HG03108 (cell line): ENCODE data around the gene LLGL2.

ENCODE experiments used
- ATAC-seq: cut with Tn5 transposase; IDR thresholded peaks from one replicate; pipeline ENCODE4 v1.9.1; 2021; ENCODE audit warnings: moderate library complexity; ENCODE audit not compliant: unreplicated experiment

Gene LLGL2

DNA sequence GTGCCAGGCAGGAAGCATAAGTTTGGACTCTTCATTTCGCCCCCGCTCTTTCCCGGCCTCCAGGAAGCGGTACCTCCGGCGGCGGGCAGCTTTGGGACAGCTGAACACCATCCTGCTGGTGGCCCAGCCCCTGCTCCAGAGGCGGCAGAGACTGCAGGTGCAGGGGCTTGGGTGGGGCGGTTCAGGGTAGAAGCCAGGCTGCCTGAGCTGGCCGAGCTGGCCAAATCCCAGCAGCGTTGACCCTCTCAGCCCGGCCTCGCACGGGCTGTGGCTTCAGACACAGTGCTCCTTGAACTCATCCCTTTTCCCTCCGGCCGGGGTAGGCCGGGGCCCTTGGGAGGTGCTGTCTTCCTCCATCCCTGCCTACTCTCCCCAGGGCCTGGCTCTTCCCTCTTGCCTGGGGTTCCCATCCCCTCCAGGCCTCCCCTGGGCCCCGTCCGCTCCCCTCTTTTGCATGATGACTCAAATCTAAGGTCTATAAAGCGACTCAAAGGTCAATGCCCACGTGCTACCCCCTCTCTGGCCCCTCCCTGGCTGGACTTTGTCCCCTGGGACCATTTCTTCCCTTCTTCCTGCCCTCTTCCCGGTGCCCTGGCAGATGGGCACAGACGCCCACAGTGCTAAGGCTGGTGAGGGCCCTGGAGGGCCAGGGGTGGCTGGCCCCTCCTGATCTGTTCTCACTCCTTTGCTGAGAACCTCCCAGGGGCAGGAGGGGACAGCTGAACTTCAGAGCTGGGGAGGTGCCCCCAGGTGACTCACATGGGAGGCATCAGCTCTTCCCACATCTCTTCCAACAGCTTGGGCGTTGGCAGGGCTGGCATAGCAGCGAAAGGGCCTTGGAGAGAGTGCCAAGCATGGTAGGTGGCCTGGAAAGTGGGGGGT is 84.8 kb downstream of the LLGL2 start:
- no peak for ATAC-seq

DNA sequence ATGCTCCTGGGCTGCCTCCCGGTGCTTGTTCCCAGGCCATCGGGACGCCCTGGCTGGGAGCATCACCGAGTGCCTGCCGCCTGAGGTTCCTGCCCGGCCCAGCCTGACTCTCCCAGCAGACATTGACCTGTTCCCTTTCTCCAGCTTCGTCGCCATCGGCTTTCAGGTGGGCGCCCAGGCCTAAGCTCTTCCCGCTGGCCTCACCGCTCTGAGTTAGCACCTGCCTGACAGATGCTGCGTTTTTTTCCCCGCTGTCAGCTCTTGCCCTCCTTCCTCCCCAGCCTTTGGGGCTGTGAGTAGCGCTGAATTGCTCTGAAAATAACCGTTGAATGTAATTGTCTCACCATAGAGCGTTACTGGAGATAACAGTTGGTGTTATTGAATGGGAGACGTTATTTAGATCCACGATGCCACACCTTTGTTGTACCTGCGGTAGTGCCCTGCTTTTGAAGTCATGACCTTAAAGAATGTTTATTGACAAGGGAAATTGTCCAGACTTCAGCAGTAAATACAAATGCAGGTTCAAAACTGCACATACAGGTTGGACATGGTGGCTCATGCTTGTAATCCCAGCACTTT is 86.4 kb downstream of the LLGL2 start:
- no peak for ATAC-seq

DNA sequence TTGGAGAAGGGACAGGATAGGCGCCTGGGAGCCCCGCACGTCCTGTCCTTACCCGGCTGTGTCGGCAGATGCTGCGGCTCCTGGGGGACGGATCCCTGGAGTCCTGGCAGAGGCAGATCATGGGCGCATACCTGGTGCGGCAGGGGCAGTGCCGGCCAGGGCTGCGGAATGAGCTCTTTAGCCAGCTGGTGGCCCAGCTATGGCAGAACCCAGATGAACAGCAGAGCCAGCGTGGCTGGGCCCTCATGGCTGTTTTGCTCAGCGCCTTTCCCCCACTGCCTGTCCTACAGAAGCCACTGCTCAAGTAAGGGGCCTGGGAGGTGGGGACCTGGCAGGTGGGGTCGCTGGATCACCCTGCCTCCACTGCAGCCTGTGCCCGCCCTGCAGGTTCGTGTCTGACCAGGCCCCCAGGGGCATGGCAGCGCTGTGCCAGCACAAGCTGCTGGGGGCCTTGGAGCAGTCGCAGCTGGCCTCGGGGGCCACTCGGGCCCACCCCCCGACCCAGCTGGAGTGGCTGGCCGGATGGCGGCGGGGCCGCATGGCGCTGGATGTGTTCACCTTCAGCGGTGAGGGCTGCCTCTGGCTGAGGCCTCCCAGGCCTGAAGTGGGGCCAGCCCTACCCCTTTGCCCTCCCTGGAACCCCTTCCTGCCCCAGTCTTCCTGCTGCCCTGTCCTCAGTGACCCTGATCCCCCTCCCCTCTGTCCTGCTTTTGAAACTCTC is 87.6 kb downstream of the LLGL2 start:
- no peak for ATAC-seq

DNA sequence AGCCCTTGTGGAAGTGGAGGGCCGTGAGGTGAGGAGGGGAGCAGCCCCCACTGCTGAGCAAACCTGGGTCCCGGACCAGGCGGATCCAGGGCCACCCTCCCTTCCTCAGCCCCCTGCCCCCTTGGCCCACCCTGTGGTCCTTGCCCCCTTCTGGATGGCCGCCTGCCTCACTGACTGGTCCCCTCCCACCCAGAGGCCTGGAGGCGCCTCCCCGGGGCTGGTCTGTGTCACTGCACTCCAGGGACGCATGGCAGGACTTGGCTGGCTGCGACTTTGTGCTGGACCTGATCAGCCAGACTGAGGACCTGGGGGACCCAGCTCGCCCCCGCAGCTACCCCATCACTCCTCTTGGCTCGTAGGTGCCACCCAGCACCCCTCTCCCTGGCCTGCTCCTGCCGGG is 88.5 kb downstream of the LLGL2 start:
- ATAC-seq: no peak

DNA sequence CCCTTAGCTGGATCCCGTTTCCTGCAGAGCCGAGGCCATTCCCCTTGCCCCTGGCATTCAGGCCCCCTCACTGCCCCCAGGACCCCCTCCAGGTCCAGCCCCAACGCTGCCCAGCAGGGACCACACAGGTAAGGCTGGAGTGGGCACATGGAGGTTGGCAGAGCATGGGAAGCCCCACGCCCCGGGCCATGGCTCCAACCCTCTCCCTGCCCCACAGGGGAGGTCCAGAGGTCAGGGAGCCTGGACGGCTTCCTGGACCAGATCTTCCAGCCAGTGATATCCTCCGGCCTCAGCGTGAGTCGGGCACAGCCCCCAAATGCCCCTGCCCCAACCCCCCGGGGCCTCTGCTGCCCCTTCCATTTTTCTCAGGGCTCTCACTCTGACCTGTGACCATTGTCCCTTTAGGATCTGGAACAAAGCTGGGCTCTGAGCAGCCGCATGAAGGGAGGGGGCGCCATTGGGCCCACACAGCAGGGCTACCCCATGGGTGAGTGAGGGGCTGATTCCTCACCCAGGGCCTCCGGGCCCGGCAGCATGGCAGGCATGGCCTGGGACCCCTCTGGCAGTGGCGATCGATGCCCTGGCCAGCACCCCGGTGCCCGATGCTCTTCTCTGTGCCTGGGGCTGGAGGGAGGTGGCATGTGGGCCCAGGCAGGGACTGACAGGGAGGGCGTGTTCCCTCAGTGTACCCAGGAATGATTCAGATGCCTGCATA is 89.2 kb downstream of the LLGL2 start:
- no peak for ATAC-seq

DNA sequence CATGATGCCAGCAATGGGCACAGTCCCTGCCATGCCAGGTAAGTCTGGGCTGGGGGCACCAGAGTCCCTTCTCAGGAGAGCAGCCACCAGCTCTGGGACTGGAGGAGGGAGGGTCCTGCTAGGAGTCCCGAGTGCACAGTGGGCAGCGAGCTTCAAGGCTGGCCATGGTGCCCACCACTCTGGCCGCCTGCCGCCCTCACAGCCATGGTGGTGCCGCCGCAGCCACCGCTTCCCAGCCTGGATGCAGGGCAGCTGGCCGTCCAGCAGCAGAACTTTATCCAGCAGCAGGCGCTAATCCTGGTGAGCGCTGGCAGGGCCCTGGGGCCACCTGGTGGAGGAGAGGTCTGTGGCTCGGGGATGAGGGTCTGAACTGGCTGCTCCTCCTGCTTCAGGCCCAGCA is 89.8 kb downstream of the LLGL2 start:
- no peak for ATAC-seq

DNA sequence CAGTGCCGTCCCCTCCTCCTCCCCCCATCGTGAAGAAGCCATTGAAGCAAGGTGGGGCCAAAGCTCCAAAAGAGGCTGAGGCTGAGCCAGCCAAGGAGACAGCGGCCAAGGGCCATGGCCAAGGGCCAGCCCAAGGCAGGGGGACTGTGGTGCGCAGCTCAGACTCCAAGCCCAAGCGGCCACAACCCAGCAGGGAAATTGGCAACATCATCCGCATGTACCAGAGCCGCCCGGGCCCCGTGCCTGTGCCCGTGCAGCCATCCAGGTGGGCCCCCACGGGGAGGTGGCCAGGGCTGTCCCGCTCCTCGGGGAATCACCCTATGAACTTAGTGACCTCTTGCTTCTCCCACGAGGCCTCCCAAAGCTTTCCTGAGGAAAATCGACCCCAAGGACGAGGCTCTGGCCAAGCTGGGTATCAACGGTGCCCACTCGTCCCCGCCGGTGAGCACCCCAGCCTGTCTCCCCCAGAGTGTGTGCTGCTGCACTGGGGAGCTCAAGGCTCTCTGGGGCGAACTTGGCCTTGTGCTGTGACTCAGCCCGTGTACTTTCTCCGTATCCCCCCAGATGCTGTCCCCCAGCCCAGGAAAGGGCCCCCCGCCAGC is 91.1 kb downstream of the LLGL2 start:
- no peak for ATAC-seq

DNA sequence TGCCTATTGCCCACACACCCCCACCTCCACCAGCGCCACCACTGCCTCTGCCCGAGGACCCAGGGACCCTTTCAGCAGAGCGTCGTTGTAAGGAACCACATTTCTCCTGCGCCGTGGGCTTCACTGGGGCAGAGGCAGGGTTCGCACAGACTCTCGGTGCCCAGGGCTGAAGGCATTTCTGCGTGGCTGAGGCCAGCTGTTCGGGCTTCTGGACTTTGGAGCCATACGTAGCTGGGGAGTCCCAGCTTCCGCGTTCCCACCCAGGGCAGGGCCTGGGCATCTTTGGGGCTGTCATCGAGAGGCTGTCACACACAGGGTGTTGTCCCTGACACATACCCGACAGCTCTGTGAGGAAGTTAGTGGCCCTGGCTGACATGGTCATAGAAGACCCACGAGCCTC is 91.7 kb downstream of the LLGL2 start:
- no peak for ATAC-seq

DNA sequence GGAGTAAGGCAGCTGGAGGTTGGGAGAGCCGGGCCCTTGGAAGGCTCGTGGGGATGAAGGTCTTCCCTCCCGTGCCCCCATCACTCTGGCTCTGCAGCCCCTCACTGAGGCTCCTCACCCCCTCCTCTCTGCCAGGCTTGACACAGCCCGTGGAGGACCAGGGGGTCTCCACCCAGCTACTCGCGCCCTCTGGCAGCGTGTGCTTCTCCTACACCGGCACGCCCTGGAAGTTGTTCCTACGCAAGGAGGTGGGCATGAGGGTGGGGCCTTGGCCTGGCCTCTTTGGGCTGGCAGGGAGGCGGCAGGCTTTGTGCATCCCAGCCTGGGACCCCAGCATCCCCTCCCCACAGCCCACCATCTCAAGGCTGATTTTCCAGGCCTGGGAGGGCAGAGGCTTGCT is 92.2 kb downstream of the LLGL2 start:
- no peak for ATAC-seq

DNA sequence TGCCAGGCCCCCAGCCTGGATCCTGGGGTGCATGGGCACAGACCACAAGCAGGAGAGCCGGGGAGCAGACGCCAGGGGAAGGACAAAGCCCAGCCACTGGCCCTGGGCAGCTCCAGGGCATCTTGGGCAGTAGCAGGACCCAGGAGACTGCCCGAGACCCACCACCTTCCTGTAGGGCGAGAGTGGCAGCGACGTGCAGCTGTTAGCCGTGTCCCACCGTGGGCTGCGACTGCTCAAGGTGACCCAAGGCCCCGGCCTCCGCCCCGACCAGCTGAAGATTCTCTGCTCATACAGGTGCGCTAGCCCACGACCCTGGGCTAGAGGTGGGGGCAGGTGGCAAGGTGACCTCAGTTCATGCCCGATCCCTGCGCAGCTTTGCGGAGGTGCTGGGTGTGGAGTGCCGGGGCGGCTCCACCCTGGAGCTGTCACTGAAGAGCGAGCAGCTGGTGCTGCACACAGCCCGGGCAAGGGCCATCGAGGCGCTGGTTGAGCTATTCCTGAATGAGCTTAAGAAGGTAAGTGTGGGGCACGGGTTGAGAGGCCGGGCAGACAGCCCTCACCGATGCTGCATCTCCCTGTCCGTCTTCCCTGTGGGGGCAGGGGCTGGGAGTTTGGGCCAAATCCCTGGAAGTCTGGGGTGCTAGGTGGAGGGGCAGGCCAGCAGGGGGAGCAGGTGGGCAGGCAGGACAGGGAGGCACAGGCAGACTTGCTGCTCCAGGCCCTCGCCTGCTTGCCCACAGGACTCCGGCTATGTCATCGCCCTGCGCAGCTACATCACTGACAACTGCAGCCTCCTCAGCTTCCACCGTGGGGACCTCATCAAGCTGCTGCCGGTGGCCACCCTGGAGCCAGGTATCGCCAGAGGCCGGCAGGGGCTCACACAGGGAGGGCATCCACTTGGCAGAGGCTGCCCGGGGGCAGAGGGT is 94.3 kb downstream of the LLGL2 start:
- ATAC-seq: no peak

DNA sequence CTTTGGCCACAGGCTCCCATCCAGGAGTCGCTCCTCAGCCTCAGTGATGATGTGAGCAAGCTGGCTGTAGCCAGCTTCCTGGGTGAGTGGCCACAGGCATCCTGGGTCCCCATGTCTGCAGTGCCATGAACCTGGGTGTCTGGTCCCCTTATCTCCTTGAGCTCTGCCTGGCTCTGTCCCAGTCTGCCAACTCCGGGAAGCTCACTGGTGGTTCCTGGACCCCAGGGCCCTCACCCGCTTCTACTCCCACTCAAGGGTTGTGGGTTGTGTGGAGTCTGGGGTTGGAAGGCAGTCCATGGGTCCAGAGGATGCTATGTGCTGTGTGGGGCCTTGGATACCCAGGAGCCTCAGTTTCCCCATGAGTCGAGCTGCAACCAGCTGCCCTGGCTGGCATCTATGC is 96.0 kb downstream of the LLGL2 start:
- ATAC-seq: no peak

DNA sequence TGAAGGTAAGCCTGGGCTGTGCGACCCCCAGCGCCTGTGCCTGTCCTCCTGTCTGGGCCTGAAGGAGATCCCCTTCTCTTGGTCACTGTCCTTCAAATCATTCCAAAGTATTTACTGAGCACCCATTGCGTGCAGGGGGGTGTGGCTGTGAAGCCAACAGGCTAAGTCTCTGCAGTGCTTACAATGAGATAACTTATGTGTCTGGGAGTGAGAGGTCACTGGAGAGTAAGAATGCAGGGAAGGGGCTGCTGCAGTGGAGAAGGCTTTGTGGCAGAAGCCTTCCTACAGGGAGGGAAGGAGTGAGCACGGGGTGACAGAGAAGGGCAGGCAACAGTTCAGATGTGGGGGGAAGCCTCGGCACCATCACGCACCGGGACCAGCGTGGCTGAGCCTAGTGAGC is 96.6 kb downstream of the LLGL2 start:
- no peak for ATAC-seq

DNA sequence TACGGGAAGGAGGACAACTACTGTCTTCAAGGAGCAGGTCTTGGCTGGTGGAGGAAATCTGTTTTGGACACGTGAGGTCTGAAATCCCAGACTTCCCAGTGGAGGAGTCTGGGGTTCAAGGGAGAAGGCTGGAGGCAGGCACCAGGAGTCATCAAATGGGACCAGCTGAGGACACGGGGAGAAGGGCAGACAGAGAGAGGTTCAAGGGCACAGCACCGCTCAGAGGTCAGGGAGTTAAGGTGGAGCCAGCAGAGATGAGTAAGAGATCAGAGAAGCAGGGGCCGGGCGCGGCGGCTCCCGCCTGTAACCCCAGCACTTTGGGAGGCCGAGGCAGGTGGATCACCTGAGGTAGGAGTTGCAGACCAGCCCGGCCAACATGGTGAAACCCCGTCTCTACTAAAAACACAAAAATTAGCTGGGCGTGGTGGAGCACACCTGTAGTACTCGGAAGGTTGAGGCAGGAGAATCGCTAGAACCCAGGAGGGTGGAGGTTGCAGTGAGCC is 97.3 kb downstream of the LLGL2 start:
- ATAC-seq: no peak

DNA sequence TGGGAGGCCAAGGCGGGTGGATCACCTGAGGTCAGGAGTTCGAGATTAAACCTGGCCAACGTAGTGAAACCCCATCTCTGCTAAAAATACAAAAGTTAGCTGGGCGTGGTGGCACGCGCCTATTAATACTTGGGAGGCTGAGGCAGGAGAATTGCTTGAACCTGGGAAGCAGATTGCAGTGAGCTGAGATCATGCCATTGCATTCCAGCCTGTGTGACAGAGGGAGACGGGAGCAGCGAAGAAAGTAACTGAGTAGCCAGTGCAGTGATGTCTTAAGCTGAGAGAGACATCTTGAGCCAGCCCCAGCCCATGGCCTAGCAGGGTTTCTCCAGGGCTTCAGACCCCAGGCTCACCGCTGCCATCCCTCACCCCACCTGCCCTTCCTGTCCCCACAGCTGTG is 97.9 kb downstream of the LLGL2 start:
- no peak for ATAC-seq

DNA sequence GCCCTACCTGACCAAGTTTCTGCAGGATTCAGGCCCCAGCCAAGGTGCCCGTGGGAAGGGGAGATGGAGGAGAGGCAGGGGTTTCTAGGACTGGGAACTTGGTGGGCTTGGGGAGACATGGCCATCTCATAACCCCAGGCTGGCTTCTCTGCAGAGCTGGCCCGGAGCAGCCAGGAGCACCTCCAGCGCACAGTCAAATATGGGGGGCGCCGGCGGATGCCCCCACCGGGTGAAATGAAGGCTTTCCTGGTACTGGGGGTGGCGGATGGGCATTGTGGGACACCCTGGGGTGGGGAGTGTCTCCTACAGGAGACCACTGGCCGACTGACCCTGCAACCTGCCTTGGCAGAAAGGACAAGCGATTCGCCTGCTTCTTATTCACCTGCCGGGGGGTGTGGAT is 98.5 kb downstream of the LLGL2 start:
- no peak for ATAC-seq
